Loucy (cell line): ENCODE data around the gene HOGA1.

Source experiments
- H2AFZ ChIP-seq: fragments of 200-600 bp; sonication (generic); 2 replicates; pipeline ENCODE4 v1.6.0; 2016; ENCODE audit warnings: antibody characterized with exemption, mild to moderate bottlenecking, low read length, moderate library complexity
- H3F3A ChIP-seq: fragments of 200-600 bp; 2 replicates; pipeline ENCODE4 v1.6.0; 2016; ENCODE audit warnings: antibody characterized with exemption, low read depth, mild to moderate bottlenecking
- H3K27me3 ChIP-seq: fragments of 200-600 bp; sonication (generic); 2 replicates; pipeline ENCODE4 v1.6.1; 2014; ENCODE audit warnings: low read length, mild to moderate bottlenecking; ENCODE audit not compliant: insufficient read depth, poor library complexity, severe bottlenecking
- H3K36me3 ChIP-seq: fragments of 200-600 bp; sonication (generic); 2 replicates; pipeline ENCODE4 v1.6.1; 2016; ENCODE audit warnings: low read length; ENCODE audit not compliant: insufficient read depth
- H3K4me1 ChIP-seq: fragments of 200-600 bp; sonication (generic); 2 replicates; pipeline ENCODE4 v1.5.1; 2014; ENCODE audit warnings: low read length, mild to moderate bottlenecking; ENCODE audit not compliant: insufficient read depth, poor library complexity, severe bottlenecking
- H3K4me2 ChIP-seq: fragments of 200-600 bp; sonication (generic); 2 replicates; pipeline ENCODE4 v1.6.0; 2014; ENCODE audit warnings: antibody characterized with exemption, low read length, low read depth, mild to moderate bottlenecking; ENCODE audit not compliant: poor library complexity, severe bottlenecking
- H3K4me3 ChIP-seq: fragments of 200-600 bp; sonication (generic); 2 replicates; pipeline ENCODE4 v1.5.1; 2014; ENCODE audit warnings: low read length, mild to moderate bottlenecking, mixed read lengths; ENCODE audit not compliant: poor library complexity, severe bottlenecking
- H3K79me2 ChIP-seq: fragments of 200-600 bp; sonication (generic); 2 replicates; pipeline ENCODE4 v1.6.1; 2014; ENCODE audit warnings: low read length; ENCODE audit not compliant: insufficient read depth
- H3K9ac ChIP-seq: fragments of 200-600 bp; sonication (generic); 2 replicates; pipeline ENCODE4 v1.6.0; 2014; ENCODE audit warnings: mild to moderate bottlenecking, low read depth, low read length, moderate library complexity; ENCODE audit not compliant: poor library complexity, severe bottlenecking
- H3K9me2 ChIP-seq: fragments of 200-600 bp; sonication (generic); replicated peaks from 2 replicates; pipeline ENCODE4 v1.6.1; 2016; ENCODE audit warnings: low read depth, low read length, mixed read lengths
- H3K9me3 ChIP-seq: fragments of 200-600 bp; sonication (generic); 2 replicates; pipeline ENCODE4 v1.6.1; 2014; ENCODE audit warnings: mild to moderate bottlenecking, antibody characterized with exemption, low read length, low read depth; ENCODE audit not compliant: insufficient read depth
- H4K20me1 ChIP-seq: fragments of 200-600 bp; sonication (generic); 2 replicates; pipeline ENCODE4 v1.6.0; 2014; ENCODE audit warnings: antibody characterized with exemption, low read length, mild to moderate bottlenecking; ENCODE audit not compliant: insufficient read depth, poor library complexity, severe bottlenecking
- CTCF ChIP-seq: fragments of 200-600 bp; sonication (generic); conservative IDR thresholded peaks from 2 replicates; pipeline ENCODE4 v1.5.1; 2014; ENCODE audit warnings: mild to moderate bottlenecking, antibody characterized with exemption, low read length
- EZH2phosphoT487 ChIP-seq: fragments of 200-600 bp; IDR thresholded peaks from 2 replicates; pipeline ENCODE4 v1.6.1; 2018; ENCODE audit warnings: antibody characterized with exemption, mild to moderate bottlenecking, moderate library complexity, borderline replicate concordance

The HOGA1 gene

GRCh38 chr10:97577701-97578100 is 6.5 kb upstream of the HOGA1 start:
- TF ChIP-seq CTCF, result no peak

GRCh38 chr10:97578171-97578844 is 5.9 kb upstream of the HOGA1 start:
- Histone ChIP-seq H2AFZ (no peak overlapping the region), H3K4me3 (no peak overlapping the region), H3K4me2 (no peak overlapping the region), H4K20me1 (no peaks in the 10 kb centered on the region), H3K9me3 (no peaks in the 10 kb centered on the region), H3K4me1 (peaks cover 4% of the 10 kb centered on the region), H3K79me2 (no peaks in the 10 kb centered on the region), H3K9me2 (no peaks in the 10 kb centered on the region), H3K27me3 (no peaks in the 10 kb centered on the region), H3F3A (no peaks in the 10 kb centered on the region), H3K36me3 (no peaks in the 10 kb centered on the region), H3K9ac (no peak overlapping the region)
- no peak for TF ChIP-seq CTCF
- TF ChIP-seq EZH2phosphoT487, result no peak

More at GRCh38 chr10:97577701-97578100, 6.5 kb upstream of the HOGA1 start:
- no peaks in the 10 kb centered on the region for H3F3A ChIP-seq
- H3K79me2 ChIP-seq, result no peaks in the 10 kb centered on the region
- peaks cover 4% of the 10 kb centered on the region for H3K4me1 ChIP-seq
- H3K27me3 ChIP-seq, result no peaks in the 10 kb centered on the region
- H3K4me2 ChIP-seq, result no peak overlapping the region
- no peaks in the 10 kb centered on the region for H4K20me1 ChIP-seq
- no peaks in the 10 kb centered on the region for H3K9me3 ChIP-seq
- H3K9ac ChIP-seq, result no peak overlapping the region
- H3K9me2 ChIP-seq, result no peaks in the 10 kb centered on the region
- no peaks in the 10 kb centered on the region for H3K36me3 ChIP-seq
- no peak overlapping the region for H2AFZ ChIP-seq
- H3K4me3 ChIP-seq, result no peak overlapping the region

GRCh38 chr10:97580421-97581367 is 3.5 kb upstream of the HOGA1 start:
- Histone ChIP-seq H3K4me1 (peaks cover 4% of the 10 kb centered on the region), H3K9ac (no peak overlapping the region), H3K36me3 (no peaks in the 10 kb centered on the region), H3K27me3 (no peaks in the 10 kb centered on the region), H3K4me2 (no peak overlapping the region), H3K9me3 (no peaks in the 10 kb centered on the region), H4K20me1 (no peaks in the 10 kb centered on the region), H3K4me3 (no peak overlapping the region), H2AFZ (peak overlapping the region; percentile 33; the same call in 1 of the 2 replicates), H3K79me2 (no peaks in the 10 kb centered on the region), H3K9me2 (no peaks in the 10 kb centered on the region), H3F3A (no peaks in the 10 kb centered on the region)
- TF ChIP-seq CTCF (no peak), EZH2phosphoT487 (no peak)
